K562 (cell line): ENCODE measurements around the gene MED15. TPM values are rescaled to one million over a fixed set of nuclear protein-coding genes. Genes with fewer than 3 reads are reported as not detected.

ENCODE experiments used
- ARNT ChIP-seq, 2 experiments: fragments of 450-650 bp; IDR thresholded peaks; 2 replicates each; pipeline ENCODE4 v1.6.1; 2016; ENCODE audit warnings: mild to moderate bottlenecking in 1 of 2
- CBX1 ChIP-seq: sonication (generic); IDR thresholded peaks from 2 replicates; pipeline ENCODE4 v1.6.1; 2016; ENCODE audit warnings: antibody characterized with exemption, low read depth, mild to moderate bottlenecking
- CTBP1 ChIP-seq: fragments of 450-650 bp; IDR thresholded peaks from 2 replicates; pipeline ENCODE4 v1.6.1; 2016; ENCODE audit warnings: borderline replicate concordance
- EP400 ChIP-seq: fragments of 450-650 bp; IDR thresholded peaks from 2 replicates; pipeline ENCODE4 v1.6.1; 2017; ENCODE audit warnings: antibody characterized with exemption, mild to moderate bottlenecking, moderate library complexity
- ERF ChIP-seq: fragments of 450-650 bp; formaldehyde crosslinking; IDR thresholded peaks from 2 replicates; pipeline ENCODE4 v1.4.0; 2020; ENCODE audit warnings: mild to moderate bottlenecking, mixed read lengths
- MTA3 ChIP-seq: fragments of 450-650 bp; formaldehyde crosslinking; IDR thresholded peaks from 2 replicates; pipeline ENCODE4 v1.6.1; 2017; ENCODE audit warnings: mild to moderate bottlenecking, borderline replicate concordance
- RBM34 ChIP-seq: fragments of 200-400 bp; formaldehyde crosslinking; IDR thresholded peaks from 2 replicates; pipeline ENCODE4 v1.6.1; 2018; ENCODE audit warnings: low read length, borderline replicate concordance; ENCODE audit not compliant: insufficient read depth
- RERE ChIP-seq: sonication (generic); formaldehyde crosslinking; IDR thresholded peaks from 2 replicates; pipeline ENCODE4 v1.8.0; 2023; ENCODE audit warnings: missing genetic modification reagents, mild to moderate bottlenecking, borderline replicate concordance
- SREBF1 ChIP-seq: fragments of 150-350 bp; IDR thresholded peaks from 2 replicates; pipeline ENCODE4 v1.6.1; 2014; ENCODE audit warnings: antibody characterized with exemption, low read depth, low read length, borderline replicate concordance
- TBL1XR1 ChIP-seq, 2 experiments: IDR thresholded peaks; 2 replicates each; pipeline ENCODE4 v1.6.1; 2012; ENCODE audit warnings: improper control_type of control experiment in 2 of 2, low read length in 2 of 2, mild to moderate bottlenecking in 1 of 2
- YY1 ChIP-seq, 3 experiments: IDR thresholded peaks; 2 replicates each; pipeline ENCODE4 v1.6.1; 2011; ENCODE audit warnings: low read length in 2 of 3, mild to moderate bottlenecking in 2 of 3, moderate library complexity in 2 of 3, borderline replicate concordance in 1 of 3, control low read depth in 1 of 3, low read depth in 1 of 3; ENCODE audit not compliant: insufficient read depth in 3 of 3, insufficient replicate concordance in 2 of 3, control insufficient read depth in 1 of 3, insufficient read length in 1 of 3; ENCODE audit errors: extremely low read depth in 1 of 3
- ZNF263 ChIP-seq: sonication (generic); formaldehyde crosslinking; IDR thresholded peaks from 2 replicates; pipeline ENCODE4 v1.8.0; 2022; ENCODE audit warnings: mild to moderate bottlenecking, missing genetic modification reagents, borderline replicate concordance
- polyA plus RNA-seq, 8 experiments: library from polyadenylated mRNA; depleted of rRNA in 4 of 8; stranded (reverse) in 5 of 8; unstranded in 3 of 8; fragments of >200 nt; fragmentation: Nextera tagmentation in 2 of 8; fragmentation: Illumina TruSeq in 1 of 8; extraction: Ambion mirVana in 2 of 8; extraction: Trizol in 1 of 8; gene quantifications; 2 replicates each; pipeline versions ENCODE4 v1.2.1 to v1.2.3, GENCODE V29; 2011 to 2014; ENCODE audit warnings: inconsistent platforms in 1 of 8, missing spikeins in 1 of 8
- total RNA-seq, 7 experiments: library from RNA; depleted of rRNA in 6 of 7; stranded (reverse); fragments of >200 nt in 6 of 7; fragmentation: Illumina TruSeq in 2 of 7; extraction: Trizol in 2 of 7; gene quantifications; 2 replicates each; pipeline versions ENCODE4 v1.2.1 to v1.2.3, GENCODE V29; 2011 to 2021; ENCODE audit warnings: low replicate concordance in 1 of 7

The MED15 gene
- total and polyA plus RNA-seq, 9 of the 15 experiments (the other 6 are each of a cell fraction or from before 2014, with no cell fraction given), result 4.0 to 271 (median 60.1) TPM

GRCh38 chr22:20606041-20606783, 98.8 kb downstream of the MED15 start (continued):
- TF ChIP-seq ARNT (IDR thresholded peaks at IDR 0.05), result no peak
- peak; percentile 84; the same call in 1 of the 2 replicates for TF ChIP-seq CBX1
- peak; percentile 76; the same call in 1 of the 2 replicates for TF ChIP-seq ERF (CRISPR knock-in tag)
- TF ChIP-seq MTA3, result no peak
- no peak for TF ChIP-seq EP400
- TF ChIP-seq CTBP1, result peak; percentile 94
- TF ChIP-seq YY1 (IDR thresholded peaks at IDR 0.05; ENCODE audit: borderline replicate concordance in 1 of 3, control insufficient read depth in 1 of 3, extremely low read depth in 1 of 3, insufficient read depth in 3 of 3, insufficient read length in 1 of 3, insufficient replicate concordance in 2 of 3, low read depth in 1 of 3, low read length in 2 of 3), result peak in 2 of 3 experiments; percentile 63 to 70
- TF ChIP-seq TBL1XR1 (IDR thresholded peaks at IDR 0.05; ENCODE audit: low read length in 2 of 2), result peak in 1 of 2 experiments; percentile 78; a peak in 3 of 4 replicates
- peak; percentile 25; the same call in 1 of the 2 replicates for TF ChIP-seq SREBF1
- TF ChIP-seq RERE, result no peak
- TF ChIP-seq ZNF263, result peak; percentile 16; the same call in 1 of the 2 replicates
- TF ChIP-seq RBM34, result no peak
